Thyroid gland (tissue), 4 donors: ENCODE measurements around the gene ANKRD26. TPM values are rescaled to one million over a fixed set of nuclear protein-coding genes. Genes with fewer than 3 reads are reported as not detected.

Source experiments
- DNase-seq, 2 donors: peaks; one replicate each; pipeline ENCODE4 v3.0.0-alpha.2; 2019
- H3K27ac ChIP-seq, 3 donors: fragments of 200-600 bp; sonication (generic); 1 replicate in 2 of 3; 2 replicates in 1 of 3; pipeline ENCODE4 v1.5.1; 2016 to 2019; ENCODE audit warnings: mild to moderate bottlenecking in 1 of 3, moderate library complexity in 1 of 3
- H3K27me3 ChIP-seq: fragments of 200-600 bp; sonication (generic); one replicate; pipeline ENCODE4 v1.5.1; 2019
- H3K36me3 ChIP-seq, 2 donors: fragments of 200-600 bp; sonication (generic); one replicate each; pipeline ENCODE4 v1.5.1; 2016 to 2019
- H3K4me1 ChIP-seq, 2 donors: fragments of 200-600 bp; sonication (generic); one replicate each; pipeline ENCODE4 v1.5.1; 2017 to 2019
- H3K4me3 ChIP-seq, 3 donors: fragments of 200-600 bp; sonication (generic); replicated peaks in 1 of 3; 1 replicate in 2 of 3; 2 replicates in 1 of 3; pipeline ENCODE4 v1.5.1; 2016; ENCODE audit warnings: mild to moderate bottlenecking in 1 of 3
- H3K9me3 ChIP-seq: fragments of 200-600 bp; sonication (generic); one replicate; pipeline ENCODE4 v1.5.1; 2017
- CTCF ChIP-seq, 6 experiments: fragments of 200-600 bp in 3 of 6; fragments of 450-650 bp in 3 of 6; sonication (generic) in 3 of 6; IDR thresholded peaks; one replicate each; pipeline ENCODE4 v1.5.1; 2016 to 2019; ENCODE audit warnings: antibody characterized with exemption in 6 of 6, mild to moderate bottlenecking in 2 of 6, inconsistent platforms in 1 of 6, moderate library complexity in 1 of 6
- POLR2A ChIP-seq, 2 donors: fragments of 450-650 bp; IDR thresholded peaks; one replicate each; pipeline ENCODE4 v1.6.1; 2017; ENCODE audit warnings: antibody characterized with exemption in 2 of 2, mild to moderate bottlenecking in 2 of 2, moderate library complexity in 1 of 2
- WGBS, 2 donors: methylation state at CpG; one replicate each; pipeline ENCODE4 v1.1.5; 2017; 5-methylcytosine and 5-hydroxymethylcytosine counted together
- intact Hi-C: fragments of 100-400 bp; cut with DNase I; formaldehyde crosslinking; loops from one replicate; pipeline ENCODE4 v1.15.1; 2023
- total RNA-seq, 4 donors: library from RNA; depleted of rRNA; stranded (reverse); fragments of >200 nt; gene quantifications; one replicate each; pipeline ENCODE4 v1.2.3, GENCODE V29; 2016

ANKRD26 gene
- total RNA-seq, 4 donors from 2014 or later: 13.1 to 18.9 (median 14.5) TPM

- Histone ChIP-seq H3K9me3 (no peaks in the 10 kb centered on the region), H3K36me3 (peaks cover 17 to 18% of the 10 kb centered on the region in 2 donors), H3K4me1 (no peaks in the 10 kb centered on the region), H3K4me3 (no peak overlapping the region), H3K27me3 (no peaks in the 10 kb centered on the region), H3K27ac (no peak overlapping the region)
- no peak for DNase-seq
- TF ChIP-seq POLR2A (IDR thresholded peaks at IDR 0.05) (no peak), CTCF (IDR thresholded peaks at IDR 0.05) (no peak)
- 97 to 98% methylated on average over 5 of the region's 5 CpGs for WGBS, 2 donors
- intact Hi-C loops: no loop called here
Observed at GRCh38 chr10:27088119-27089044, 11.9 kb downstream of the ANKRD26 start.

- TF ChIP-seq CTCF (IDR thresholded peaks at IDR 0.05) (no peak), POLR2A (IDR thresholded peaks at IDR 0.05) (no peak)
- H3K36me3 ChIP-seq: peaks cover 8 to 18% of the 10 kb centered on the region in 2 donors
- DNase-seq: no peak
- H3K4me1 ChIP-seq: no peaks in the 10 kb centered on the region
- H3K27ac ChIP-seq: no peak overlapping the region
- intact Hi-C loops: no loop called here
- no peak overlapping the region for H3K4me3 ChIP-seq
- WGBS, 2 donors: 95% methylated on average over 5 to 6 of the region's 6 CpGs
- no peaks in the 10 kb centered on the region for H3K9me3 ChIP-seq
- no peaks in the 10 kb centered on the region for H3K27me3 ChIP-seq
Observed at GRCh38 chr10:27072436-27073114, 27.7 kb downstream of the ANKRD26 start.

GRCh38 chr10:27068217-27068891, 31.9 kb downstream of the ANKRD26 start:
- H3K9me3 ChIP-seq: no peaks in the 10 kb centered on the region
- no peak overlapping the region for H3K4me3 ChIP-seq
- no peaks in the 10 kb centered on the region for H3K4me1 ChIP-seq
- H3K27ac ChIP-seq: no peak overlapping the region
- peaks cover 8% of the 10 kb centered on the region in 2 donors for H3K36me3 ChIP-seq
- TF ChIP-seq CTCF (IDR thresholded peaks at IDR 0.05) (no peak), POLR2A (IDR thresholded peaks at IDR 0.05) (no peak)
- no peaks in the 10 kb centered on the region for H3K27me3 ChIP-seq
- no peak for DNase-seq
- intact Hi-C loops: no loop called here
- WGBS, 2 donors: 91 to 97% methylated on average over 2 of the region's 2 CpGs

- no peak for TF ChIP-seq POLR2A (IDR thresholded peaks at IDR 0.05)
- no peak for TF ChIP-seq CTCF (IDR thresholded peaks at IDR 0.05)
- Histone ChIP-seq H3K27me3 (no peaks in the 10 kb centered on the region), H3K36me3 (peaks cover 0 to 3% of the 10 kb centered on the region in 2 donors), H3K4me1 (no peaks in the 10 kb centered on the region), H3K4me3 (no peak overlapping the region), H3K9me3 (no peaks in the 10 kb centered on the region), H3K27ac (no peak overlapping the region)
- intact Hi-C loops: no loop called here
- no peak for DNase-seq
- WGBS, 2 donors: 97 to 100% methylated on average over 2 of the region's 2 CpGs
Observed at GRCh38 chr10:27065084-27065483, 35.2 kb downstream of the ANKRD26 start.
